ENCODE results near the gene COL15A1. TPM values are rescaled to one million over a fixed set of nuclear protein-coding genes. Genes with fewer than 3 reads are reported as not detected.

The COL15A1 gene
- total RNA-seq, 1 experiment from 2014 or later = 7.6 TPM

DNA sequence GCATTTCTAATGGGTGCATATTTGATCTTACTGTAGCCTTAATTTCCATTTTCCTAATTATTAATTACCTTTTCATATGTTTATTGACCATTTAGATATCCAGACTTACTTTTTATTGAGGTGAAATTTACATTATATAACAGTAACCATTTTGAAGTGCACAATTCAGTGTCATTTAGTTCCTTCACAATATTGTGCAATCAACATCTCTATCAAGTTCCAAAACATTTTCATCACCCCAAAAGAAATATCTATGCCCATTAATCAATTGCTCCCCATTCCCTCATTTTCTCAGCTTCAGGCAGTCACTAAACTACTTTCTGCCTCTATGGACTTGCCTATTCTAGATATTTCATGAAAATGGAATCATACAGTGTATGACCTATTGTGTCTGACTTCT lies 5.9 kb downstream of the COL15A1 start:
- Histone ChIP-seq H3K27ac (no peak overlapping the region), H3K9me3 (replicated peaks) (peaks cover 3% of the 10 kb centered on the region; the same call in 1 of the 2 replicates), H3K36me3 (no peaks in the 10 kb centered on the region), H3K27me3 (peaks cover 2% of the 10 kb centered on the region; the same call in 1 of the 2 replicates), H3K4me3 (no peak overlapping the region), H3K4me1 (no peaks in the 10 kb centered on the region)
- DNase-seq = no peak

DNA sequence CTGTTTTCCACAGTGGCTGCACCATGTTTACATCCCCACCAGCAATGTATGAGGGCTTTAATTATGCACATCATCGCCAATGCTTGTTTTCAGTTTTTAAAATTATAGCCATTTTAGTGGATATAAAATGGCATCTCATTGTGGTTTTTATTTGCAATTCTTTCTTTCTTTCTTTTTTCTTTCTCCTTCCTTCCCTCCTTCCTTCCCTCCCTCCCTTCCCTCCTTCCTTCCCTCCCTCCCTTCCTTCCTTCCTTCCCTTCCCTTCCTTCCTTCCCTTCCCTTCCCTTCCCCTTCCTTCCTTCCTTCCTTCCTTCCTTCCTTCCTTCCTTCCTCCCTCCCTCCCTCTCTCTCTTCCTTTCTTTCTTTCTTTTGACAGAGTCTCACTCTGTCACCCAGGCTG lies 6.6 kb downstream of the COL15A1 start:
- Histone ChIP-seq H3K4me3 (no peak overlapping the region), H3K27me3 (no peaks in the 10 kb centered on the region), H3K4me1 (no peaks in the 10 kb centered on the region), H3K36me3 (no peaks in the 10 kb centered on the region), H3K27ac (no peak overlapping the region), H3K9me3 (replicated peaks) (peaks cover 3% of the 10 kb centered on the region; the same call in 1 of the 2 replicates)
- DNase-seq = no peak

DNA sequence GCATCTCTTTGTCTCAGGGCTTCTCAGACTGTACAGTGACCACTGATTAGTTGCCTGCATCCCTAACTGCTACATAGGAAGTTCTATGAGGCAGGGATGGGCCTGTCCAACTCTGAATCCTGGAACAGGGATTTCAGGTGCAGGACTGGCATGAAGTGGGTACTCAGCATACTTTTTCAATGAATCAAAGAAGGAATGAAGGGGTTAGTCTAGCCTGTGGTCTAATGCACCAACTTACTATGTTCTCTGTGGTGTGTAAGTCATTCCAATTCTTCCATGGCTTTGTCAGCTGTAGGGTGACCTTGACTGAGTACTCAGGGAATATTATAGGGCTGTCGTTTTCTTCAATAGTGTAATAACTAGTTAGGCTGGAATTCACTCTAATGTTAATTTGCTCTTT lies 8.3 kb downstream of the COL15A1 start:
- no peak for DNase-seq
- no peaks in the 10 kb centered on the region for H3K36me3 ChIP-seq
- peaks cover 3% of the 10 kb centered on the region; the same call in 1 of the 2 replicates for H3K9me3 ChIP-seq (replicated peaks)
- no peak overlapping the region for H3K27ac ChIP-seq
- no peak overlapping the region for H3K4me3 ChIP-seq
- no peaks in the 10 kb centered on the region for H3K27me3 ChIP-seq
- no peaks in the 10 kb centered on the region for H3K4me1 ChIP-seq

DNA sequence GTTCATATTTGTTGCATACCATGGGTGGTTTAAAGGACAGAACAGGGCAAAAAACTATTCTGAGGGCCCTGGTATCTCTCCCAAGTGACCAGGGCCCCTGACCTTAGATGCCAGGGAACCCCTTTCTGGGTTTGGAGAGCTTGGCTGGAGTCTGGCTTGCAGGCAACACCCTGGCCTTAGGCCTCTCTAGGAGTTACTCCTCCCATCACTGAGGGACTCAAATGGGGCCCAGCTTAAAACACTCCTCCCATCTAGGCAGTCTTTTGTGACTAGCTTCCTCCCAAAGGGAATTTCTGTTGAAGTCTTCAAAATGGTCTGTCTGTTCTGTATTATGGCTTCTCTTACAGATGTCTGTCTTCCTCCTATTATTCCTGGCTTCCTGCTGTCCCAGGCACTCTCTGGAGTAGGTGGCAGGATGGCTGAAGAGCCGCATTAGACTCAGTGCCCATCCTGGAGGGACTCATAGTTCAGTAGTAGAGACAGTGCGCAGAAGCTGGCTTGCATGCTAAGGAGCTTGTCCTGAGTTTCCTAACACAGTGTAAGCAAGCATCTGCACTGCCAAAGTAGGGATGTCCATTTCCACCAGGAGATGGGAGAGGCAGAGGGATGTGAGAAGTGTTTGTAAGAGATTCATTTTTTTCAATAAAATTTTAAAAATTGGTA lies 10.0 kb downstream of the COL15A1 start:
- Histone ChIP-seq H3K4me3 (no peak overlapping the region), H3K27me3 (no peaks in the 10 kb centered on the region), H3K36me3 (no peaks in the 10 kb centered on the region), H3K9me3 (replicated peaks) (peaks cover 3% of the 10 kb centered on the region; the same call in 1 of the 2 replicates), H3K27ac (no peak overlapping the region), H3K4me1 (peaks cover 8% of the 10 kb centered on the region)
- no peak for DNase-seq

DNA sequence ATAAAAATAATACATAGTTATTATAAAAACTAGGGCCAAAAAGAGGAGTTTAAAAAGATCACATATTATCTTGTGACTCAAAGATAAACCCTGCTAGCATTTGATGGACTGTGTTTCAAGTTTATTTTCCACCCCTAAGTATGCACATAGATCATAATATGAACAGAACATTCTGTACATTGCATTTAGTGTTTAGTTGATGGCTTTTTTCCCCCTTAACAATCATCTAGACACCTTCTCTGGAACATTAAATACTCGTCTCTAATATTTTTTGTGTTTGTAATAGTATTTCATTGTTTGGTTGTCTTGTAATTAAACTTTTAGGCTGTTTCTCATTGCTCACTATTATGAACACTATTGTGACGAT lies 10.5 kb downstream of the COL15A1 start:
- Histone ChIP-seq H3K9me3 (replicated peaks) (peaks cover 3% of the 10 kb centered on the region; the same call in 1 of the 2 replicates), H3K36me3 (no peaks in the 10 kb centered on the region), H3K27ac (no peak overlapping the region), H3K27me3 (no peaks in the 10 kb centered on the region), H3K4me1 (peaks cover 10% of the 10 kb centered on the region), H3K4me3 (no peak overlapping the region)
- no peak for DNase-seq

DNA sequence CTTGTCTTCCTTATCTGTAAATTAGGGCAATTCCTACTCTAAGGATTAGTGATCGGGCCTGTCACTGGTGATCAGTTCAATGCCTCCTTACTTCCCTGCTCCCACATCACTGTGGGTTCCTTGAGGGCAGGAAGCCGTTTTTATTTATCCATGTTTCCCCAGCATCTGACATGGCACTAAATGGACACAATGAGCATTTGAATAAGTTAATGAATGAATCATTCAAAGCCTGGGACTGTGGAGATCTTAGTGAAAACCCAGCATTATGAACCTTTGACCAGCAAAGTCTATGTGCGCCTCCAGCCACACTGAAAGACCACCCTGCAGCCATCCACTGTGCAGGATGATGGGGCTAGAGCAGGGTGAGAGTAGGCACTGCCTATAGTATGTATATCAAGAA lies 11.6 kb downstream of the COL15A1 start:
- H3K4me3 ChIP-seq = no peak overlapping the region
- no peaks in the 10 kb centered on the region for H3K36me3 ChIP-seq
- H3K27ac ChIP-seq = no peak overlapping the region
- no peaks in the 10 kb centered on the region for H3K27me3 ChIP-seq
- no peaks in the 10 kb centered on the region for H3K9me3 ChIP-seq (replicated peaks)
- H3K4me1 ChIP-seq = peaks cover 10% of the 10 kb centered on the region
- DNase-seq = no peak

DNA sequence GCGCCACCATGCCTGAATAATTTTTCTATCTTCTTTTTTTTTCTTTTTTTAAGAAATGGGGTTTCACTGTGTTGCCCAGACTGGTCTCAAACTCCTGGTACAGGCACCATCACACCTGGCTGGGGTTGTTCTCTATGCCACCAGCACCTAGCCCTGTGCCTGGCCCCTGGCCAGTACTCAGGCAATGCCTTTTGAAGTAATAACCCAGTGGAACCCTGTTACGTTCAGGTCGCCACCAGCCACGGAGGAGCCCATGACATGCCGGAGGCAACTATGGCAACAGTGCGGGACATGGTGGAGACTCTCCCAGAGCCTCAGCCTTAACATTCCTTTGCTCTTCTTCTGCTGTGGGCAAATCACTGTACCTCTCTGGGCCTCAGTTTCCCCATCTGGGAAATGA lies 14.1 kb downstream of the COL15A1 start:
- Histone ChIP-seq H3K27ac (peak overlapping the region; percentile 50), H3K27me3 (no peaks in the 10 kb centered on the region), H3K4me1 (peaks cover 34% of the 10 kb centered on the region), H3K36me3 (no peaks in the 10 kb centered on the region), H3K4me3 (no peak overlapping the region), H3K9me3 (replicated peaks) (no peaks in the 10 kb centered on the region)
- DNase-seq = no peak

DNA sequence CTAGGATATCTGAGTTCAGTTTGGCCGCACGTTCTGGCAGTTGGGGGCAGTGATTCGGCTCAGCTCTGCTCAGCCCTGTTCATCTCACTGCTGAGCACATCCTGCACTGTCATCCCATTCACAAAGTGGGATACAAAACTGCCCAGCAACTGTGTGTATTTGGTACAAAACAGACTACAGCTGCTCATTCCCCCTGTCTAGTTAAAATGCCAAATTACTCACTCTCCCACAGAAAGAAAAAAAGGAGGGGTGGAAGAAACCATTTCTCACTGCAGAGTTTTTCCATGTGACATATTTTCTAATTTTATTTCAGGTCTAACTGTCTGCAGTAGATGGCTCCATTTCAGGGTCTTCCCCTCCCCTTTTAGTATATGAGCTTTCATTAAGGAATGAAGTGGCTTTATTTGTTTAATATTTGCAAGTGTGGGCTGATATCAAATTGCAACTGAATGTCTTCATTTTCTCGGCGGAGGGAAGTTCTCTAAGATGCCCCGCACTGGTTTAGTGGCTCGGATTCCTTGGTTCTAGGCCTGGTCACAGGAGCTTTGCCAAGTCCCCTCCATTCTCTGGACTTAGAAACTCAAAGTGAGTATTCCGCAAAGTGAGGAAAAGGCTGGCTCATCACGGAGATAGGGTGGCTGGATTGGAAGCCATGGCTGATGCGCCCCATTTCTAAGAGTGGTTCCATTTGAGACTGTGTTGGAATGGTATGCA lies 14.7 kb downstream of the COL15A1 start:
- H3K4me1 ChIP-seq = peaks cover 38% of the 10 kb centered on the region
- peak; percentile 49 to 62 for DNase-seq
- H3K4me3 ChIP-seq = peak overlapping the region; percentile 18; the same call in 1 of the 2 replicates
- no peaks in the 10 kb centered on the region for H3K9me3 ChIP-seq (replicated peaks)
- H3K27ac ChIP-seq = peak overlapping the region; percentile 50
- H3K27me3 ChIP-seq = no peaks in the 10 kb centered on the region
- no peaks in the 10 kb centered on the region for H3K36me3 ChIP-seq

DNA sequence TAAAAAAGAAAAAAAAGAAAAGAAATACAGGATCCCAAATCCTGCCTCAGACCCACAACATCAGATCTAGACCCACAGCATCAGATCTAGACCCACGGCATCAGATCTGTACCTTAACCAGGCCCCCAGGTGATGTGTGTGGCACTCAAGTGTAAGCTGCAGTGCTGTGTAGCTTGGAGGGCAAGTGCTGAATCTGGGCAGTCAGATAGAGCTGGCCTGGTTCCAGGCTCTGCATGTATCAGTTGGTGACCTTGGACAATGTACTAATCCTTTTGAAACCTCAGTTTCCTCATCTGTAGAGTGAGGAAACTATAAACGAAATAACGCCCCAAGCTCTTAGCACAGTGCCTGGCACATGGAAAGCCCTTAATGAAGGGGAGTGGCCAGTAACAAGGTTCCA lies 16.7 kb downstream of the COL15A1 start:
- Histone ChIP-seq H3K27me3 (no peaks in the 10 kb centered on the region), H3K4me3 (no peak overlapping the region), H3K27ac (no peak overlapping the region), H3K36me3 (no peaks in the 10 kb centered on the region), H3K4me1 (peaks cover 38% of the 10 kb centered on the region), H3K9me3 (replicated peaks) (no peaks in the 10 kb centered on the region)
- no peak for DNase-seq

DNA sequence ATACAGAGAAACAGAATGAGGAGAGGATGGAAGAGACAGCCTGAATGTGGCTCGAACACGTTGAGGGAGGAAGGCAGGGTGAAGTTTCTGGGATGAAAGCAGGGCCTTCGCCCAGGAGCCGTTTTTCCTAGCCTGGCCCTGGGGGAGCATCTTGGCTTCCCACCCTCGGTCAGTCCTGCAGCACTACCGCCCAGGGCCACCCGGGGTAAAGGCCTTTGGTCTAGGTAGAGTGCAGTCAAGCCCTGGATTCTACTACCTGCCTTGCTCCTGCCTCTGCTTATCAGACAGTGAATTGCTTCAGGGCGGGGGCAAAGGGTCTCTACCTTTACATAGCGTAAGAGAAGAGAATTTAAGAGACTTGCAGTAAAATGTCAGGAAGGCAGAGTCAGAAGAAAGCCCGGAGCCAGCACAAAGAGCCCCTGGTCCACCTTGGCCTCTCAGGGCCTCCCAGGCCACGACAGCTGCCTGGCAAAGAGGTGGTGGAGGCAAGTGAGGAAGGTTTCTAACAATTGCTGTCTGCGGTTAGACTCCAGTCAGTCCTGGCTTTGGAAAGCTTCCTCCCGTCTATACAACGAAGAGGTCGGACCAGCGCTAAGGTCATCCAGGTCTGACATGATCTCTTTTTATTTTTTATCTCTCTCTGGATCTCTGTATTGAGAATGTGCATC lies 17.9 kb downstream of the COL15A1 start:
- no peaks in the 10 kb centered on the region for H3K9me3 ChIP-seq (replicated peaks)
- H3K27me3 ChIP-seq = no peaks in the 10 kb centered on the region
- H3K36me3 ChIP-seq = no peaks in the 10 kb centered on the region
- H3K4me3 ChIP-seq = no peak overlapping the region
- peak overlapping the region; percentile 56 for H3K27ac ChIP-seq
- H3K4me1 ChIP-seq = peaks cover 38% of the 10 kb centered on the region
- DNase-seq = peak; percentile 73 to 82

DNA sequence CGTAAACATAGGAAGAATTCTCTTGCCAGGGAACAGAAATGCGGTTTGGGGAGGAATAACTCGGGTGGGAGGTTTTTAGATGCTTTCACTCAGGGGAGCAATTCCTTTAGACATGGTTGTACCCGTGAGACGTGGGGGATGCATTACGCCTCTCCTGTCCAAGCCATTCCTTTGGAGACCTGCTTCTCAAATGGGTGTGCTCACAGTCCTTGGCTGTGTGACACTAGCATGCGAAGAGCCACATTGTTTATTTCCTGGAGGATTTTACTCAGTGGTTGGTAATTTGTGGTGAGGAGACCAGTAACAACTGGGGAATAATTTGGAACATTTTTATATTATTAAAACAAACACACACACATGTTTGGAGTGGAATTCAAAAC lies 18.5 kb downstream of the COL15A1 start:
- Histone ChIP-seq H3K36me3 (no peaks in the 10 kb centered on the region), H3K4me3 (no peak overlapping the region), H3K27ac (peak overlapping the region; percentile 56), H3K4me1 (peaks cover 38% of the 10 kb centered on the region), H3K27me3 (no peaks in the 10 kb centered on the region), H3K9me3 (replicated peaks) (no peaks in the 10 kb centered on the region)
- DNase-seq = peak; percentile 53 to 62

DNA sequence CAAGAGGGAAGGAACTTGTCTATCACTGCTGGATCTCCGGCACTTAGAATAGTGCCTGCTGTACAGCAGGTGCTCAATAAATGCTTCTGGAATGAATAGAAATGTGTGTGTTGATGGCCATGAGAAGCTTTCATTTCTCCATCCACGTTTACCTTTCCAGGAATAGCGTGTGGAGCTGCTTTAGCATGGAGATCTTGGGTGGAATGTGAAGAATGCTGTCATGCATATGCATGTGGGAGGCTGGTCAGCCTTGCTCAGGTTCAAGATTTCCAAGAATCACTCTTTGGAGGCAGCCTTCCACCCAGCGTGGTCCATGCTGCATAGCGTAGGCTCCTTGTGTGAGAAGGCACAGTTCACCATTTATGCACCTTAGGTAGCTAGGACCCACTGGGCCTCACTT lies 19.2 kb downstream of the COL15A1 start:
- Histone ChIP-seq H3K4me3 (no peak overlapping the region), H3K4me1 (peaks cover 36% of the 10 kb centered on the region)
- no peak for DNase-seq

DNA sequence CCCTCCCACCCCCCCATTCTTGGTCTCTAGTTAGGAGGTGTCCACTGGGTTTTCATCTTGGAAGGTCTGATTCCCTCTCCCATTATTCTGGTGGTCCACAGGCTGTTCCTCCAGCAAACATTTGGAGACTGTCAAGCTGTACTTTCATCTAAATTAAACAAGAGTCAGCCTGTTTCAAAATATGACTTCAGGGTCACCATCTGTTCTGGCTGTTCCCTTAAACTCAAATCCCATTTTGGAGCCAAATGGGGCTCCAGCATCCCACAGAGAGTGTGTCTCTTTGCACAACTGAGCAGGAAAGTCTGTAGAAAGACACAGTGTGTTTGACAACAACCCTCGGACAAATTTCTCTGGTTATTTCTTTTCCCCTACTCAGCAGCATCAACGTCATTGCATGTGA lies 20.5 kb downstream of the COL15A1 start:
- no peak overlapping the region for H3K27ac ChIP-seq
- DNase-seq = no peak

More for the DNA sequence above, 19.2 kb downstream of the COL15A1 start:
- Histone ChIP-seq H3K36me3 (no peaks in the 10 kb centered on the region), H3K27me3 (no peaks in the 10 kb centered on the region), H3K27ac (no peak overlapping the region), H3K9me3 (replicated peaks) (no peaks in the 10 kb centered on the region)

DNA sequence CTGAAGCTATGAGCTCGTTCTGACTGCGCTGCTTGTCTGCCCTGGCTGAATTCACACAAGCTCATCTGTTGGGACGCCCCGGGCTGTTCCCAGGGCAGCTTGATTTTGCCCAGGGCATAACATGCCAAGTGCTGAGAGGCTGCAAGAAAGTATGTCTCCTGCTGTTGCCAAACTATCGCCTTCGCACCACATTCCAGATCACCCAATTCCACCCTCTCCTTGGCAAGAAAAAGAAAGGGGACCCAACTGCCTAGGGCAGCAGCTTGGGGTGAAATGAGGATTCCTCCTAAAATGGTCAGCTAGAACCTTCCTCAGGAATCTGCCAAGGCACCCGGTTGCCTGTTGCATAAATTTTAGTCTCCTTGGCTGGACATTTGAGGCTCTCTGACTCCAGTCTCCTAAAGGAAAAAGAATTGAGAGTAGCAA lies 21.2 kb downstream of the COL15A1 start:
- no peak overlapping the region for H3K27ac ChIP-seq

More for the DNA sequence above, 20.5 kb downstream of the COL15A1 start:
- peaks cover 28% of the 10 kb centered on the region for H3K4me1 ChIP-seq
- no peaks in the 10 kb centered on the region for H3K27me3 ChIP-seq
- no peaks in the 10 kb centered on the region for H3K36me3 ChIP-seq
- H3K9me3 ChIP-seq (replicated peaks) = no peaks in the 10 kb centered on the region
- no peak overlapping the region for H3K4me3 ChIP-seq

DNA sequence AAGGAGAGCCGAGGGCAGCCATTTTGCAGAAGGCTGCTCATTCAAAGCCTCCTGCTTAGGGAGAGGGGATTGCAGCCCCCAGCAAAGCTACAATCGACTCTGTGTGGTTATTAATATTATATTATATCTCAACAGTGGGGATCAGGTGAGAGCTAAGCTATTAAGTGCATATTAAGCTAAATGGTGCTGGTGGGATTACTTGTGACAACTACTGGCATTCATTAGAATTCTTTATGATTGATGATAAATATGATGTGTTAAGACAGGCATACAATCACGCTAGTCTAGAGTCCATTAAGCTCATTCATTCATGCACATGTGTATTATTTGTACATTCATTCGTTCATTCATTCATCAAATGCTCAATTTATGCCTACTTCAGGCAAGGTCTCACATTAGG lies 23.0 kb downstream of the COL15A1 start:
- H3K27ac ChIP-seq = no peak overlapping the region
- H3K27me3 ChIP-seq = no peaks in the 10 kb centered on the region
- H3K9me3 ChIP-seq (replicated peaks) = no peaks in the 10 kb centered on the region
- H3K4me1 ChIP-seq = peaks cover 30% of the 10 kb centered on the region
- no peak for DNase-seq
- no peak overlapping the region for H3K4me3 ChIP-seq
- H3K36me3 ChIP-seq = no peaks in the 10 kb centered on the region

More for the DNA sequence above, 21.2 kb downstream of the COL15A1 start:
- H3K4me1 ChIP-seq = peaks cover 28% of the 10 kb centered on the region
- H3K4me3 ChIP-seq = no peak overlapping the region
- no peak for DNase-seq
- no peaks in the 10 kb centered on the region for H3K36me3 ChIP-seq
- no peaks in the 10 kb centered on the region for H3K27me3 ChIP-seq
- H3K9me3 ChIP-seq (replicated peaks) = no peaks in the 10 kb centered on the region

Data from SJCRH30 (cell line).